SK-N-SH (cell line): ENCODE data around the gene ARTN. TPM values are rescaled to one million over a fixed set of nuclear protein-coding genes. Genes with fewer than 3 reads are reported as not detected.

ENCODE experiments used
- CTCF ChIA-PET: fragments of 300-600, 350-600 bp; formaldehyde crosslinking; extraction: SDS; loops from one replicate; lab custom pipeline; 2021; lab: Yijun Ruan, JAX
- POLR2A ChIA-PET: fragments of 350-600 bp; sonication (Branson Sonifier 250); formaldehyde crosslinking; extraction: SDS; loops from one replicate; lab custom pipeline; 2020; ENCODE audit warnings: antibody characterized with exemption, inconsistent platforms; lab: Yijun Ruan, JAX
- DNase-seq: peaks from one replicate; pipeline ENCODE4 v3.0.0; 2012
- H2AFZ ChIP-seq: fragments of 200-600 bp; sonication (generic); 2 replicates; pipeline ENCODE4 v1.8.1; 2016; ENCODE audit warnings: antibody characterized with exemption, mild to moderate bottlenecking, low read depth
- H3F3A ChIP-seq: fragments of 200-600 bp; sonication (generic); replicated peaks from 2 replicates; pipeline ENCODE3; 2016; ENCODE audit warnings: antibody characterized with exemption, mild to moderate bottlenecking; ENCODE audit not compliant: insufficient read depth
- H3K27ac ChIP-seq, 2 experiments: fragments of 200-500 bp in 1 of 2; fragments of 200-600 bp in 1 of 2; sonication (Bioruptor generic) in 1 of 2; sonication (generic), shearing (Covaris generic) in 1 of 2; 2 replicates each; pipeline versions ENCODE4 v1.5.1 to v1.6.1; 2014 to 2016; ENCODE audit warnings: low read depth in 2 of 2, inconsistent platforms in 1 of 2, low read length in 1 of 2, mild to moderate bottlenecking in 1 of 2, mixed read lengths in 1 of 2
- H3K27me3 ChIP-seq: fragments of 200-600 bp; sonication (generic), shearing (Covaris generic); 2 replicates; pipeline ENCODE4 v1.6.1; 2016; ENCODE audit warnings: mixed run types; ENCODE audit not compliant: insufficient read depth
- H3K36me3 ChIP-seq, 2 experiments: fragments of 200-500 bp in 1 of 2; fragments of 200-600 bp in 1 of 2; sonication (Bioruptor generic) in 1 of 2; sonication (generic) in 1 of 2; replicated peaks in 1 of 2; 2 replicates each; pipeline versions ENCODE3 to v1.5.1; 2014 to 2016; ENCODE audit warnings: low read length in 1 of 2, mild to moderate bottlenecking in 1 of 2; ENCODE audit not compliant: insufficient read depth in 2 of 2, control insufficient read depth in 1 of 2
- H3K4me1 ChIP-seq, 2 experiments: fragments of 200-500 bp in 1 of 2; fragments of 200-600 bp in 1 of 2; sonication (Bioruptor generic) in 1 of 2; sonication (generic), shearing (Covaris generic) in 1 of 2; 2 replicates each; pipeline versions ENCODE4 v1.5.1 to v1.6.1; 2014 to 2016; ENCODE audit warnings: low read depth in 1 of 2, low read length in 1 of 2, mixed run types in 1 of 2; ENCODE audit not compliant: insufficient read depth in 2 of 2, control insufficient read depth in 1 of 2
- H3K4me2 ChIP-seq: fragments of 200-600 bp; sonication (generic), shearing (Covaris generic); 2 replicates; pipeline ENCODE4 v1.6.1; 2017; ENCODE audit warnings: mixed run types
- H3K4me3 ChIP-seq, 2 experiments: fragments of 200-500 bp in 1 of 2; fragments of 200-600 bp in 1 of 2; sonication (Bioruptor generic) in 1 of 2; sonication (generic), shearing (Covaris generic) in 1 of 2; 2 replicates each; pipeline versions ENCODE4 v1.5.1 to v1.8.1; 2014 to 2016; ENCODE audit warnings: low read depth in 2 of 2, inconsistent platforms in 1 of 2, low read length in 1 of 2, mild to moderate bottlenecking in 1 of 2, mixed read lengths in 1 of 2, moderate library complexity in 1 of 2
- H3K79me2 ChIP-seq: fragments of 200-600 bp; sonication (generic); 2 replicates; pipeline ENCODE4 v1.8.1; 2017; ENCODE audit warnings: mild to moderate bottlenecking; ENCODE audit not compliant: insufficient read depth
- H3K9ac ChIP-seq: fragments of 200-600 bp; sonication (generic); 2 replicates; pipeline ENCODE4 v1.6.1; 2017; ENCODE audit warnings: mixed run types
- H3K9me2 ChIP-seq: fragments of 200-600 bp; sonication (generic); 2 replicates; pipeline ENCODE4 v1.6.1; 2017; ENCODE audit warnings: mixed run types
- H3K9me3 ChIP-seq: fragments of 200-600 bp; sonication (generic); 2 replicates; pipeline ENCODE4 v1.6.1; 2017; ENCODE audit warnings: mixed run types, mild to moderate bottlenecking, moderate library complexity
- H4K20me1 ChIP-seq: fragments of 200-600 bp; sonication (generic); 2 replicates; pipeline ENCODE4 v1.6.1; 2017; ENCODE audit warnings: mild to moderate bottlenecking, mixed run types; ENCODE audit not compliant: insufficient read depth
- CHD2 ChIP-seq: fragments of 150-350 bp; IDR thresholded peaks from 2 replicates; pipeline ENCODE4 v1.6.1; 2018; ENCODE audit warnings: low read length; ENCODE audit not compliant: partially characterized antibody
- FOXJ3 ChIP-seq: sonication (generic); formaldehyde crosslinking; IDR thresholded peaks from 2 replicates; pipeline ENCODE4 v1.5.1; 2020; ENCODE audit warnings: mild to moderate bottlenecking, missing genetic modification reagents
- GATA2 ChIP-seq: sonication (generic); formaldehyde crosslinking; IDR thresholded peaks from 2 replicates; pipeline ENCODE4 v1.5.0; 2020; ENCODE audit warnings: mild to moderate bottlenecking, missing genetic modification reagents
- IRF3 ChIP-seq: fragments of 150-350 bp; IDR thresholded peaks from 2 replicates; pipeline ENCODE4 v1.6.1; 2016; ENCODE audit warnings: mild to moderate bottlenecking, low read depth, low read length
- JUND ChIP-seq: IDR thresholded peaks from 2 replicates; pipeline ENCODE4 v1.4.0; 2012
- POLR2AphosphoS5 ChIP-seq: IDR thresholded peaks from 2 replicates; pipeline ENCODE4 v1.6.1; 2012; ENCODE audit warnings: low read depth, low read length
- RCOR1 ChIP-seq: fragments of 150-350 bp; IDR thresholded peaks from 2 replicates; pipeline ENCODE4 v1.6.1; 2017; ENCODE audit warnings: antibody characterized with exemption, low read length
- RFX5 ChIP-seq: IDR thresholded peaks from 2 replicates; pipeline ENCODE4 v1.6.1; 2012; ENCODE audit warnings: mild to moderate bottlenecking, improper control_type of control experiment, low read length
- SMC3 ChIP-seq: IDR thresholded peaks from 2 replicates; pipeline ENCODE4 v1.6.1; 2012; ENCODE audit warnings: low read depth, low read length, improper control_type of control experiment
- TAF1 ChIP-seq: IDR thresholded peaks from 2 replicates; pipeline ENCODE4 v1.6.1; 2012; ENCODE audit warnings: low read depth, mild to moderate bottlenecking, low read length, moderate library complexity, borderline replicate concordance
- USF1 ChIP-seq: IDR thresholded peaks from 2 replicates; pipeline ENCODE4 v1.4.0; 2012; ENCODE audit warnings: low read depth, borderline replicate concordance
- USF2 ChIP-seq: fragments of 150-350 bp; IDR thresholded peaks from 2 replicates; pipeline ENCODE4 v1.6.1; 2017; ENCODE audit warnings: antibody characterized with exemption, low read length, low read depth, borderline replicate concordance
- YY1 ChIP-seq: IDR thresholded peaks from 2 replicates; pipeline ENCODE4 v1.4.0; 2012; ENCODE audit warnings: low read depth, mild to moderate bottlenecking
- WGBS: methylation state at CpG from one replicate; pipeline ENCODE4 v1.1.6; 2017; ENCODE audit warnings: low lambda C conversion rate; 5-methylcytosine and 5-hydroxymethylcytosine counted together
- polyA plus RNA-seq, 3 experiments: library from polyadenylated mRNA; depleted of rRNA; stranded (reverse); fragments of >200 nt; gene quantifications; 2 replicates each; pipeline ENCODE4 v1.2.3, GENCODE V29; 2012

Gene ARTN
- polyA plus RNA-seq, 1 of the 3 experiments (the other 2 are of a cell fraction), result 0.69 TPM

GRCh38 chr1:43977376-43978263 is 44.0 kb downstream of the ARTN start (continued):
- no peak for TF ChIP-seq GATA2 (CRISPR knock-in tag)
- no peak for TF ChIP-seq IRF3
- no peak for TF ChIP-seq FOXJ3
- TF ChIP-seq YY1, result no peak
- no peak for TF ChIP-seq USF2

- TF ChIP-seq RFX5, result no peak
- no peak for TF ChIP-seq TAF1
- TF ChIP-seq USF1, result no peak
- no peak for TF ChIP-seq JUND
- no peak for TF ChIP-seq CHD2
- TF ChIP-seq YY1, result no peak
- no peak for TF ChIP-seq SMC3
- no peak for TF ChIP-seq POLR2AphosphoS5
- TF ChIP-seq RCOR1, result no peak
- peaks cover 75% of the 10 kb centered on the region for H3K79me2 ChIP-seq
- WGBS, result 78% methylated on average over 4 of the region's 5 CpGs
- ChIA-PET CTCF (interaction anchor here (0.9 to 1.2 kb wide), 3 partner anchors 32 to 215 kb away, joined by 3 to 5 read pairs (median 3); partner anchors contain the start of gene IPO13), POLR2A (interaction anchor here (0.7 kb wide), 1 partner anchor 8 kb away, joined by 3 read pairs; the partner anchor contains the start of gene DPH2)
- peaks cover 20% of the 10 kb centered on the region for H4K20me1 ChIP-seq
- H3K4me2 ChIP-seq, result peak overlapping the region; percentile 88
- DNase-seq, result no peak
- peak overlapping the region; percentile 82; the same call in 1 of the 2 replicates for H3K9ac ChIP-seq
- peaks cover 8 to 50% of the 10 kb centered on the region in 2 experiments; a peak in 1 of 4 replicates for H3K4me1 ChIP-seq
- H3F3A ChIP-seq, result peaks cover 9% of the 10 kb centered on the region
- no peaks in the 10 kb centered on the region for H3K27me3 ChIP-seq
- no peak overlapping the region for H3K27ac ChIP-seq
- peak overlapping the region; percentile 59 to 85 for H3K4me3 ChIP-seq
- H3K9me3 ChIP-seq, result no peaks in the 10 kb centered on the region
- peaks cover 16 to 31% of the 10 kb centered on the region in 2 experiments for H3K36me3 ChIP-seq
- no peaks in the 10 kb centered on the region for H3K9me2 ChIP-seq
- H2AFZ ChIP-seq, result no peak overlapping the region
These were observed 44.6 kb downstream of the ARTN start for GRCh38 chr1:43978264-43978550.
